Measurements from ENCODE around the gene KLHL29. TPM values are rescaled to one million over a fixed set of nuclear protein-coding genes. Genes with fewer than 3 reads are reported as not detected.

Gene KLHL29
- total and polyA plus RNA-seq, 2 donors (not counting 1 experiment from before 2014, with no cell fraction given) = 1.3 to 3.4 TPM

DNA sequence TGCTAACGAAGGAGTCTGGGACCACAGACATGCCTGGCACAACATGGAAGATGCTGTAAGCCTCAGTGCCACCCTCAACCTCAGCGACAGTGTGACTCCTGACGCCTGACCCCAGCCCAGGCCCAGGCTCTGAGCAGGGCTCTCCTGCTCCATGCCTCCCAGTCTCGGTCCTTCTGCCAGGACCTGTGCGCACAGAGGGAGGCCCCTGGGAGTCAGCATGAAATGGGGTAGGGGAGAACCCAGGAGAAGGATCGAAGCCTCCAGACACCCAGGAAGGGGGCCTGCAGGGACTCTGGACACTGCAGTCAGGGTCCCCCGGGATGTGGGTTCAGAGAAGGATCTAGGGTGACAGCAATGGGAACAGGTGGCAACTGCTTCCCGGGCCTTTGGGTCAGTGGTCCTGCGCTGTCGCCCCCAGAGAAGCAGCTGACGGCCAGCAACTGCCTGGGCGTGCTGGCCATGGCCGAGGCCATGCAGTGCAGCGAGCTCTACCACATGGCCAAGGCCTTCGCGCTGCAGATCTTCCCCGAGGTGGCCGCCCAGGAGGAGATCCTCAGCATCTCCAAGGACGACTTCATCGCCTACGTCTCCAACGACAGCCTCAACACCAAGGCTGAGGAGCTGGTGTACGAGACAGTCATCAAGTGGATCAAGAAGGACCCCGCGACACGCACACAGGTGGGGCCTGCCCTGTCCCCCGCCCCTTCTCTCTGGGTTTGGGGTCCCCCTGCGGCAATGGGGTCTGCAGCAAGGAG is 308.0 kb downstream of the KLHL29 start:
- DNase-seq (no peak), ATAC-seq (ENCODE audit: low read depth) (no peak)
- no peak overlapping the region for H3K27ac Mint-ChIP-seq
- 97% methylated on average over 26 of the region's 28 CpGs for WGBS (ENCODE audit: insufficient coverage)
- Histone ChIP-seq H3K27ac (ENCODE audit: low read length in 2 of 2) (no peak overlapping the region), H3K9ac (ENCODE audit: low read length) (no peak overlapping the region), H3K9me3 (ENCODE audit: control extremely low read depth in 1 of 3, control insufficient read depth in 2 of 3, insufficient read depth in 1 of 3, low read length in 2 of 3) (no peaks in the 10 kb centered on the region), H4K20me1 (ENCODE audit: control insufficient read depth, insufficient read depth, low read length, poor library complexity, severe bottlenecking) (no peaks in the 10 kb centered on the region), H3K4me2 (replicated peaks; ENCODE audit: low read depth, low read length, poor library complexity, severe bottlenecking) (no peak overlapping the region), H3K79me2 (ENCODE audit: control insufficient read depth, insufficient read depth, low read length) (no peaks in the 10 kb centered on the region), H3K4me3 (ENCODE audit: control extremely low read depth in 1 of 5, extremely low read depth in 1 of 5, insufficient read depth in 1 of 5, low read depth in 2 of 5, low read length in 4 of 5) (no peak overlapping the region), H3K4me1 (ENCODE audit: control insufficient read depth in 2 of 2, insufficient read depth in 2 of 2, low read length in 2 of 2) (no peaks in the 10 kb centered on the region), H3K36me3 (replicated peaks in 1 of 2; ENCODE audit: control extremely low read depth in 1 of 2, control insufficient read depth in 1 of 2, extremely low read depth in 1 of 2, insufficient read depth in 2 of 2, low read length in 1 of 2) (no peaks in the 10 kb centered on the region), H3K27me3 (replicated peaks in 1 of 4; ENCODE audit: control extremely low read depth in 1 of 4, control insufficient read depth in 3 of 4, insufficient read depth in 4 of 4, low read length in 3 of 4) (no peaks in the 10 kb centered on the region), H2AFZ (ENCODE audit: insufficient read depth, low read depth, low read length, poor library complexity, severe bottlenecking) (no peak overlapping the region)
- TF ChIP-seq EZH2 (IDR thresholded peaks at IDR 0.05; ENCODE audit: borderline replicate concordance, insufficient read depth, low read depth, low read length, poor library complexity, severe bottlenecking) = no peak
- TF ChIP-seq CTCF (IDR thresholded peaks at IDR 0.05) = no peak
- POLR2A ChIA-PET = no interaction called here
- H3K9me3 Mint-ChIP-seq (ENCODE audit: insufficient read depth) = no peaks in the 10 kb centered on the region
- H3K4me1 Mint-ChIP-seq = no peaks in the 10 kb centered on the region
- intact Hi-C loops (cut with micrococcal nuclease) = no loop called here
- H3K4me3 Mint-ChIP-seq = no peak overlapping the region
- no peaks in the 10 kb centered on the region for H3K27me3 Mint-ChIP-seq
- CTCF ChIA-PET = no interaction called here

DNA sequence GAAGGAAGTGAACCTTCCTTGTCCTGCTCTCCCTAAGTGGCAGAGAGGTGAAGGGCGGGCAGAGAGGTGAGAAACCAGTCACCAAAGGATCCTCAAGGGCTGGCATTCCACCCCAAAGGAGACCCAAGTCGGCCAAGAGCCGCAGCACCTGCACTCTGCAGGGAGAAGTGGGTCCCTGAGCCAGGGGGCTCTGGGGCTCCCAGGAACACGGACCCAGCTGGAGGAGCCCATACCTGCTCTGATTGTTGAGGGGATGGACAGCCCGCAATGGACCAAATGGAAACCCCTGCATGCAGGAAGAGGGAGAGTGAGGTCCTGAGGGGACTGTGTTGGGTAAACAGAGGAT is 308.6 kb downstream of the KLHL29 start:
- Histone ChIP-seq H3K4me2 (replicated peaks; ENCODE audit: low read depth, low read length, poor library complexity, severe bottlenecking) (no peak overlapping the region), H3K27ac (ENCODE audit: low read length in 2 of 2) (no peak overlapping the region), H3K4me3 (ENCODE audit: control extremely low read depth in 1 of 5, extremely low read depth in 1 of 5, insufficient read depth in 1 of 5, low read depth in 2 of 5, low read length in 4 of 5) (no peak overlapping the region), H3K4me1 (ENCODE audit: control insufficient read depth in 2 of 2, insufficient read depth in 2 of 2, low read length in 2 of 2) (no peaks in the 10 kb centered on the region), H3K9me3 (ENCODE audit: control extremely low read depth in 1 of 3, control insufficient read depth in 2 of 3, insufficient read depth in 1 of 3, low read length in 2 of 3) (no peaks in the 10 kb centered on the region), H3K9ac (ENCODE audit: low read length) (no peak overlapping the region), H3K36me3 (replicated peaks in 1 of 2; ENCODE audit: control extremely low read depth in 1 of 2, control insufficient read depth in 1 of 2, extremely low read depth in 1 of 2, insufficient read depth in 2 of 2, low read length in 1 of 2) (no peaks in the 10 kb centered on the region), H3K79me2 (ENCODE audit: control insufficient read depth, insufficient read depth, low read length) (no peaks in the 10 kb centered on the region), H2AFZ (ENCODE audit: insufficient read depth, low read depth, low read length, poor library complexity, severe bottlenecking) (no peak overlapping the region), H3K27me3 (replicated peaks in 1 of 4; ENCODE audit: control extremely low read depth in 1 of 4, control insufficient read depth in 3 of 4, insufficient read depth in 4 of 4, low read length in 3 of 4) (no peaks in the 10 kb centered on the region), H4K20me1 (ENCODE audit: control insufficient read depth, insufficient read depth, low read length, poor library complexity, severe bottlenecking) (no peaks in the 10 kb centered on the region)
- ChIA-PET CTCF (no interaction called here), POLR2A (no interaction called here)
- Mint-ChIP-seq H3K4me1 (no peaks in the 10 kb centered on the region), H3K27me3 (no peaks in the 10 kb centered on the region), H3K4me3 (no peak overlapping the region), H3K9me3 (ENCODE audit: insufficient read depth) (no peaks in the 10 kb centered on the region), H3K27ac (no peak overlapping the region)
- WGBS (ENCODE audit: insufficient coverage) = 94% methylated on average over 5 of the region's 5 CpGs
- TF ChIP-seq EZH2 (IDR thresholded peaks at IDR 0.05; ENCODE audit: borderline replicate concordance, insufficient read depth, low read depth, low read length, poor library complexity, severe bottlenecking) (no peak), CTCF (IDR thresholded peaks at IDR 0.05) (no peak)
- no peak for ATAC-seq (ENCODE audit: low read depth)
- no peak for DNase-seq
- intact Hi-C loops (cut with micrococcal nuclease) = no loop called here

Measured in B cell (primary cell).